Stomach smooth muscle (tissue), 2 donors: ENCODE measurements around the gene ELAC1.

Source experiments
- H3K27ac ChIP-seq: one replicate; pipeline ENCODE4 v1.7.0; 2013; ENCODE audit warnings: mild to moderate bottlenecking, low read length, inconsistent platforms
- H3K27me3 ChIP-seq, 2 donors: one replicate each; pipeline ENCODE4 v1.7.0; 2013; ENCODE audit warnings: low read length in 2 of 2; ENCODE audit not compliant: insufficient read depth in 2 of 2, control insufficient read depth in 1 of 2
- H3K36me3 ChIP-seq, 2 donors: one replicate each; pipeline ENCODE4 v1.7.0; 2013; ENCODE audit warnings: low read length in 2 of 2; ENCODE audit not compliant: control insufficient read depth in 2 of 2, insufficient read depth in 2 of 2
- H3K4me1 ChIP-seq: one replicate; pipeline ENCODE4 v1.7.0; 2013; ENCODE audit warnings: low read length; ENCODE audit not compliant: control insufficient read depth, insufficient read depth
- H3K4me3 ChIP-seq, 2 donors: one replicate each; pipeline ENCODE4 v1.7.0; 2013; ENCODE audit warnings: low read length in 2 of 2
- H3K9ac ChIP-seq, 2 donors: one replicate each; pipeline ENCODE4 v1.7.0; 2013; ENCODE audit warnings: low read length in 2 of 2, mild to moderate bottlenecking in 1 of 2
- H3K9me3 ChIP-seq, 2 donors: one replicate each; pipeline ENCODE4 v1.7.0; 2013; ENCODE audit warnings: low read length in 2 of 2; ENCODE audit not compliant: control insufficient read depth in 2 of 2
- donor health status: healthy.
- donor health status: Pancreatic carcinoma.

The ELAC1 gene, protein sequence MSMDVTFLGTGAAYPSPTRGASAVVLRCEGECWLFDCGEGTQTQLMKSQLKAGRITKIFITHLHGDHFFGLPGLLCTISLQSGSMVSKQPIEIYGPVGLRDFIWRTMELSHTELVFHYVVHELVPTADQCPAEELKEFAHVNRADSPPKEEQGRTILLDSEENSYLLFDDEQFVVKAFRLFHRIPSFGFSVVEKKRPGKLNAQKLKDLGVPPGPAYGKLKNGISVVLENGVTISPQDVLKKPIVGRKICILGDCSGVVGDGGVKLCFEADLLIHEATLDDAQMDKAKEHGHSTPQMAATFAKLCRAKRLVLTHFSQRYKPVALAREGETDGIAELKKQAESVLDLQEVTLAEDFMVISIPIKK

DNA sequence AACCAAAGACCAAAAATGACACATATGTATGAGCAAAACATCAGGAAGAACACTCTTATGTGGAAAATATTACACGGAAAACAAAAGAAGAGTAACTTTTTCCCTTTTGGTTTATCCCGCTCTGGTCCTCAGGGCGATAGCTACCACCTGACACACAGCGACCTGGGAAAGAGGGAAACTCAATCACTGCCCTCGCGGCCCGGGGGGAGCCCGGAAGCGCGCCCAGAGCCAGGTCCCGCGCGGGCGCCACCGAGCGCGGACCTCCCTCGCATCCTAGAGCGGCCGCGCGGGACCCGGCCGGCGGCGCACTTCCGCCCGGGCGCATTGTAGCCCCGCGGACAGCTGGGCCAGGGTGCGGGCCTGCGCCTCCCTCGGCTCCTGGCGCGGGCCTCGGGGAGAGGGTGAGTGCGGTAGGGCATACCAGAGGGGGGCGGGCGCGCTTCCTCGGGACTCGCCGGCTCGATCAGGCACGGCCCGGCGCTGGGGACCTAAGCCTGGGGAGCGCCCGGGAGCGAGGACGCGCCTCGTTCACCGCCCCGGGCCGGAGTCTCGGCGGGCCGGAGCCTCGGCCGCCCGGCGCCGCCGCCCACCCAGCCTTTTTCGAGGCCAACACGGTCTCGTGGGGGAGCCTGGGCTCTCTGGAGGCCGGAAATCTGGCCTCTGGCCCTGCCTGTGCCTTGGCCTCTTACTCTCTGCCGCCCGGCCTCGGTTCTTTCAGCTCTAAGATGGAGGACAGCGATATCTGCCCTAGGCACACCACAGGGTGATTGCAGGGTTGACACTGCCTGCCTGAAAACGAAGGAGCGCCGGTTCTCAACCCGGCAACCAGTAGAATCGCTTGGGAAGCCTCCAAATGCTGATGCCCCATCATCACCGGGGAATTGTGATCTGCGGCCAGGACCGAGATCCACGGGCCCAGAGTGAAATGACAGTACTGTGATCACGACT is at the start of gene ELAC1:
Gene ELAC1 (plus strand): TSS at position 327 of the 948 bp plus-strand sequence. CDS start 6,365 bp downstream, outside the sequence.
- no peaks in the 10 kb centered on the region for H3K9me3 ChIP-seq
- peak within 1 kb of the TSS; percentile 94 for H3K27ac ChIP-seq
- H3K27me3 ChIP-seq, result no peaks in the 10 kb centered on the region
- H3K36me3 ChIP-seq, result no peaks in the 10 kb centered on the region
- peak within 1 kb of the TSS; percentile 74 to 92 for H3K4me3 ChIP-seq
- peaks cover 12% of the 10 kb centered on the region for H3K4me1 ChIP-seq
- H3K9ac ChIP-seq, result peak within 1 kb of the TSS; percentile 98 to 99

DNA sequence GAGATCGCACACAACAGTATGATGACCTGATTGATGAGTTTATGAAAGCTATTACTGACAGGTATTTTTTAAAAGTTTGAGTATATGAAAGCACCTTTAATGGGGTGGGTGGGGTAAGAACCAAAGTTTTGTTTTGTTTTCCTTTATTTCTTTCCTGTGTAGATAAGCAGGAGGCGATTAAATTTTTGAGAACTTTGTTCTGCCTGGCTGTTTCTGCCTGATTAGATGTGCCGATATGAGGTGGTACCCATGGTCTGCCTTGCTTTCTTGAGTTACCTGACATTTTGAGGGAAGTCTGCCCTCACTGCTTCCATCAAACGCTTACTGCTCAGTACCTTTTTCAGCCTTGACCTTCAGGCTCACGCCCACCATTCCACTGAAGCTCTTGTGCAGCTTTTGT is 49.7 kb upstream of the ELAC1 start:
- Histone ChIP-seq H3K27me3 (no peaks in the 10 kb centered on the region), H3K36me3 (peaks cover 4 to 19% of the 10 kb centered on the region in 2 donors), H3K9me3 (no peaks in the 10 kb centered on the region), H3K9ac (no peak overlapping the region), H3K4me1 (no peaks in the 10 kb centered on the region), H3K4me3 (no peak overlapping the region), H3K27ac (no peak overlapping the region)

DNA sequence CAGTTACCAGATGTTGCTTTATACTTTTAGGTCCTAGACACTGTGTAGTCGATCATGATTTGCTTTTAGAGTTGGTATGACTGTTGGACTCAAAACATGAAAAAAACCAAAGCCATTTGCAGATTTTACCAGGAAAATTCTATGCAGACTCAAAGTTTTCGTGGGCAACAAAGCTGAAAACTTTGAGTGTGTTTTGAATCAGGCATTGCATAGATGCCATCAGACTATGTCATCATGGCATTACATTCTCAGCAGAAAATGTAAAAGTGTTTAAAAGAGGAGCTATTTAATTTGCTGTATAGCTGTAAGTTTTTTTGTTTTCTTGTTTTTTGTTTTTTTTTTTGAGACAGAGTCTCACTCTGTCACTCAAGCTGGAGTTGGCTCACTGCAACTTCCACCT is 43.5 kb upstream of the ELAC1 start:
- Histone ChIP-seq H3K36me3 (peaks cover 7 to 18% of the 10 kb centered on the region in 2 donors), H3K4me3 (no peak overlapping the region), H3K27me3 (no peaks in the 10 kb centered on the region), H3K9me3 (peaks cover 0 to 2% of the 10 kb centered on the region in 2 donors), H3K27ac (no peak overlapping the region), H3K9ac (no peak overlapping the region), H3K4me1 (no peaks in the 10 kb centered on the region)

DNA sequence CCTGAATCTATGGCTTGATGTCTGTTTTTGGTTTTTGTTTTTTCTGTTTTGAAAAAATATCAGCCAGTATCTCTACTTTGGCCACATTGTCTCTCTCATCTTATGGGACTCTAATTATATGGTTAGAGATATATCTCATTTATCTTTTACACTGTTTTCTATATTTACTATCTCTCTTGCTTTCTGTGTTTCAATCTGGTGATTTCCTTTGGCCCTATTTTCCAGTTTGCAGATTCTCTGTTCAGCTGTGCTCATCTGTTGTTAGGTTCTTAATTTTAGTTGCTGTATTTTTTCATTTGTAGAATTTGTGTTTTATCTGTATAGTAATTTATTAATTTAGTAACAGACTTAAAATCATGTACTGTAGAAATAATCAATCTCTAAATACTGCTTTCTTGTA is 41.3 kb upstream of the ELAC1 start:
- Histone ChIP-seq H3K9ac (no peak overlapping the region), H3K4me3 (no peak overlapping the region), H3K27me3 (no peaks in the 10 kb centered on the region), H3K4me1 (no peaks in the 10 kb centered on the region), H3K36me3 (peaks cover 7 to 16% of the 10 kb centered on the region in 2 donors), H3K9me3 (peaks cover 0 to 2% of the 10 kb centered on the region in 2 donors), H3K27ac (no peak overlapping the region)

DNA sequence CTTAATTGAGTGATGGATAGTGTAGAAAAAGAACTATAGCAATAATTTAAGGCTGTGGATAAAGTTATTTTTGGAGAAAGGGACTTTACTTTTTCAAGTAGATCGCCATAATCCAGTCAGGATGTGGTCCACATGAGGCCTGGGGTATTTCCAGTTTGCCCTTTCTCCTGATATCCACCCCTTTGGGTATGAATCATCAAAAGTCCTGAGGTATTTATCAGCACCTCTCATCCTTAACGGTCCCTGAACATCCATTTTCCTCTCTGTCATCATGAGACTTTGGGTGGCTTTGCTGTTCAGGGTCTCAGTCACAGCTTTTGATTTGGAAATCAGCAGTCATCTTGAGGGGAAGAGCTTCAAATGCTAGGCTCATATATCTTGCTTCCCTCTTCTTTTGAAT is 39.3 kb upstream of the ELAC1 start:
- Histone ChIP-seq H3K9me3 (peaks cover 0 to 2% of the 10 kb centered on the region in 2 donors), H3K9ac (no peak overlapping the region), H3K4me1 (no peaks in the 10 kb centered on the region), H3K36me3 (peaks cover 11 to 12% of the 10 kb centered on the region in 2 donors), H3K4me3 (no peak overlapping the region), H3K27me3 (no peaks in the 10 kb centered on the region), H3K27ac (no peak overlapping the region)

DNA sequence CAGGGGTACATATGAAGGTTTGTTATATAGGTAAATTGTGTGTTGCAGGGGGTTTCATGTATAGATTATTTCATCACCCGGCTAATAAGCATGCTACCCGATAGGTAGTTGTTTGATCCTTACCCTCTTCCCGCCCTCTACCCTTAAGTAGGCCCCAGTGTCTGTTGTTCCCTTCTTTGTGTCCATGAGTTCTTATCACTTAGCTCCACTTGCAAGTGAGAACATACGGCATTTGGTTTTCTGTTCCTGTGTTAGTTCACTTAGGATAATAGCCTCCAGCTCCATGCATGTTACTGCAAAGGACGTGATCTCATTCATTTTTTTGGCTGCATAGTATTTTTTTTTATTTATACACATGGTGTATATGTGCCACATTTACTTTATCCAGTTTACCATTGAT is 34.2 kb upstream of the ELAC1 start:
- Histone ChIP-seq H3K4me3 (no peak overlapping the region), H3K9me3 (no peaks in the 10 kb centered on the region), H3K27me3 (no peaks in the 10 kb centered on the region), H3K27ac (no peak overlapping the region), H3K9ac (no peak overlapping the region), H3K4me1 (no peaks in the 10 kb centered on the region), H3K36me3 (peaks cover 2 to 5% of the 10 kb centered on the region in 2 donors)

DNA sequence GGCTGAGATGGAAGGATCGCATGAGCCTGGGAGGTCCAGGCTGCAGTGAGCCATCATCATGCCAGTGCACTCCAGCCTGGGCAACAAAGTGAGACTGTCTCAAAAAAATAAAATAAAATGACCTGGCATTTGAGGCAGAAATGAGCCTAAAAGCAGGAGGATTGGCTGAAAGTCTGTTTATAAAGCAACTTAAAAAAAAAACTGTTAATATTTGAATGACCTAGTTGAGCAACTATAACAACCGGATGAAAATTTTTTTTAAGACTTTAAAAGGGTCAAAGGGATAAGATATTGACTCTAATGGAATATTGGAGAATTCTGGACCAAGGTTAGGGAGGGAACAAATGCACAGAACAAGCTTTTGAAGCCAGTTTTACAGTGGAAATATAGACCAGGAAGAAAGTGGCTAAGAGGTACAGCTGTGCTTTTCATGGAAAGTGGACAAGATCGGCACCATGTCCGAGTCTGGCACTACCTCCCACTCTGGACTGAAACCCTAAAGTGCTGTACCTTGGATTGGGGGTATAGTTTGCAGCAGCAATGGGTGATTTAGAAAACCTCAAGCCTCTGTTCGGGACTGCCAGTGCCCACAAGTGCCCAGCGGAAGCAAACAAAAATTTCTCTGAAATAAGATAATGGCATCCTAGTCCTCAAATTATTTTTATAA is 33.2 kb upstream of the ELAC1 start:
- Histone ChIP-seq H3K4me1 (no peaks in the 10 kb centered on the region), H3K27ac (no peak overlapping the region), H3K4me3 (no peak overlapping the region), H3K9me3 (no peaks in the 10 kb centered on the region), H3K9ac (no peak overlapping the region), H3K27me3 (no peaks in the 10 kb centered on the region), H3K36me3 (peaks cover 2 to 4% of the 10 kb centered on the region in 2 donors)

DNA sequence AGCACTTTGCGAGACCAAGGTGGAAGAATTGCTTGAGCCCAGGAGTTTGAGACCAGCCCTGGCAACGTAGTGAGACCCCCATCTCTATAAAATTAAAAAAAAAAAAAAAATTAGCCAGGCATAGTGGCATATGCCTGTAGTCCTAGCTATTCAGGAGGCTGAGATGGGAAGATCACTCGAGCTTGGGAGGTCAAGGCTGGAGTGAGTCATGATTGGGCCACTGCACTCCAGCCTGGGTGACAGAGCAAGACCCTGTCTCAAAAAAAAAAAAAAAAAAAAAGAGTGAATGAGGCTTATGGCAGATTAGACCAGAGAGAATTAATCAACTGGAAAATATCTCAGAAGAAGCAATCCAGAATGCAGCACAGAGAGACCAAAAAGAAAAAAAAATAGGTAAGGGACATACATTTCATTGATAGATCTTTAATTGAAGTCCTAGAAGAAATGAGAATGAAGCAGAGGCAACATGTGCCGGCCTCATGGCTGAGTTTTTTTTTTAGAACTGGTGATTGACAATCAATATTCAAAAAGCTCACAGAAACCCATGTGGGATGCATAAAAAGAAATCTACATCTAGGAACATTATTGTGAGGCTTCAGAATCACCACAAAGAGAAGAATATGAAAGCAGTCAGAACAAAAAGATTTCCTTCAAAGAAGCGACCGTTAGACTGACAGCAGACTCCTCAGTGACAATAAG is 32.2 kb upstream of the ELAC1 start:
- Histone ChIP-seq H3K9me3 (no peaks in the 10 kb centered on the region), H3K4me1 (no peaks in the 10 kb centered on the region), H3K27me3 (no peaks in the 10 kb centered on the region), H3K9ac (no peak overlapping the region), H3K27ac (no peak overlapping the region), H3K36me3 (peaks cover 5 to 6% of the 10 kb centered on the region in 2 donors), H3K4me3 (no peak overlapping the region)

DNA sequence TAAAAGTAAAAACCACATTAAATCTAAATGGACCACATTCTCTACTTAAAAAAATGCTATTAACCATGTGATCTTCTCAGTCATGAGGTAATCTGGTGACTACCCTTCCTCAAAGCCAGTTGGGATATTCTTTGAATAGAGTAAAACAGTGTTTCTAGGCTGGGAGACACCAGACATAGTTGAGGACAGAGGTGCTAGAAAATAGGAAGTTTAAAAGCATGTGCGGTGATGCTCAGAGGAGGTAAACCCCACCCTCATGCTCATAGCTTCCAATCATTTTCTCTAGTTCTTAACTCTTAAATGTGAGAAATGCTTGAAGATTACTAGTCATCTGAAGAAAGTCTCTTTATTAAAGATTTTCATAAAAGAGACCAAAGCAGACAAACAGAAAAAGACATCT is 30.7 kb upstream of the ELAC1 start:
- no peaks in the 10 kb centered on the region for H3K9me3 ChIP-seq
- no peaks in the 10 kb centered on the region for H3K27me3 ChIP-seq
- no peak overlapping the region for H3K4me3 ChIP-seq
- no peak overlapping the region for H3K27ac ChIP-seq
- peaks cover 6 to 8% of the 10 kb centered on the region in 2 donors for H3K36me3 ChIP-seq
- H3K4me1 ChIP-seq, result no peaks in the 10 kb centered on the region
- no peak overlapping the region for H3K9ac ChIP-seq

DNA sequence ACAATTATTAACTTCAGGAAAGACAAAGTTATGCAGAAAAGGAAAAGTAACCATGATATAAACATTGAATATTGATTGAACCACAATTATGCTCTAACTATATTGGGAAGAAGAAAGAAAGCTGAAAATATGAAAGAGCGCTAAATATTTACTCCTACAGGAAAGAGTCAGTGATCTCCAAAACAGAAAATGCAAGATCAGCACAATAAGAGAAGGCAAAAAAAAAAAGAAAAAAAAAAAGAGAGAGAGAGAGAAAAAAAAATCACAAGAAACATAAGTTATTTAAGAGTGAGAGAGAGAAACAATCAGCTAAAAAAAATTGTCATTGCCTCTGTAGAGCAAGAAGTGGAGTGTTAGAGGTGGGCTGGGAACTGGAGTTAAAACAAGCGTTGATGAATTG is 28.9 kb upstream of the ELAC1 start:
- no peaks in the 10 kb centered on the region for H3K9me3 ChIP-seq
- H3K36me3 ChIP-seq, result peaks cover 4 to 6% of the 10 kb centered on the region in 2 donors
- no peaks in the 10 kb centered on the region for H3K4me1 ChIP-seq
- no peak overlapping the region for H3K9ac ChIP-seq
- H3K27me3 ChIP-seq, result no peaks in the 10 kb centered on the region
- H3K27ac ChIP-seq, result no peak overlapping the region
- H3K4me3 ChIP-seq, result no peak overlapping the region
